Activated T-cell treated with anti-CD3 and anti-CD28 coated beads, Interleukin-2, amount 50 U/mL, for 4 hours (primary cell): ENCODE data around the gene ZSCAN1. TPM values are rescaled to one million over a fixed set of nuclear protein-coding genes. Genes with fewer than 3 reads are reported as not detected.
"Not testable (repeated sequence)": the region's sequence is repeated elsewhere in the genome, so short reads cannot be mapped to it uniquely, and the experiment has no call there.

Experiments used
- ATAC-seq, 2 donors: fragments of 200-7000 bp; cut with Tn5 transposase; one replicate each; pipeline ENCODE4 v1.10.0; 2021
- DNase-seq: peaks from one replicate; pipeline ENCODE4 v3.0.0-alpha.2; 2020
- H3K27me3 Mint-ChIP-seq: one replicate; pipeline ENCODE4 v1.8.0; 2021; ENCODE audit warnings: low read depth, mixed read lengths
- H3K36me3 Mint-ChIP-seq: one replicate; pipeline ENCODE4 v1.8.0; 2022; ENCODE audit warnings: mixed read lengths; ENCODE audit not compliant: insufficient read depth
- H3K4me1 Mint-ChIP-seq: one replicate; pipeline ENCODE4 v1.8.0; 2021; ENCODE audit warnings: low read depth, mixed read lengths
- H3K4me3 Mint-ChIP-seq: one replicate; pipeline ENCODE4 v1.8.0; 2021; ENCODE audit warnings: mild to moderate bottlenecking, moderate library complexity, mixed read lengths
- H3K9me3 Mint-ChIP-seq: one replicate; pipeline ENCODE4 v1.8.0; 2021; ENCODE audit warnings: mixed read lengths
- total RNA-seq, 3 donors: library from RNA; stranded (reverse); gene quantifications; one replicate each; pipeline ENCODE4 v1.2.1, GENCODE V29; 2021

Gene ZSCAN1, protein sequence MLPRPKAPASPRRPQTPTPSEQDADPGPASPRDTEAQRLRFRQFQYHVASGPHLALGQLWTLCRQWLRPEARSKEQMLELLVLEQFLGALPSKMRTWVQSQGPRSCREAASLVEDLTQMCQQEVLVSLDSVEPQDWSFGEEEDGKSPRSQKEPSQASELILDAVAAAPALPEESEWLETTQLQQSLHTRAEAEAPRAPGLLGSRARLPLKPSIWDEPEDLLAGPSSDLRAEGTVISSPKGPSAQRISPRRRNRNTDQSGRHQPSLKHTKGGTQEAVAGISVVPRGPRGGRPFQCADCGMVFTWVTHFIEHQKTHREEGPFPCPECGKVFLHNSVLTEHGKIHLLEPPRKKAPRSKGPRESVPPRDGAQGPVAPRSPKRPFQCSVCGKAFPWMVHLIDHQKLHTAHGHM
- total RNA-seq = not detected

DNA sequence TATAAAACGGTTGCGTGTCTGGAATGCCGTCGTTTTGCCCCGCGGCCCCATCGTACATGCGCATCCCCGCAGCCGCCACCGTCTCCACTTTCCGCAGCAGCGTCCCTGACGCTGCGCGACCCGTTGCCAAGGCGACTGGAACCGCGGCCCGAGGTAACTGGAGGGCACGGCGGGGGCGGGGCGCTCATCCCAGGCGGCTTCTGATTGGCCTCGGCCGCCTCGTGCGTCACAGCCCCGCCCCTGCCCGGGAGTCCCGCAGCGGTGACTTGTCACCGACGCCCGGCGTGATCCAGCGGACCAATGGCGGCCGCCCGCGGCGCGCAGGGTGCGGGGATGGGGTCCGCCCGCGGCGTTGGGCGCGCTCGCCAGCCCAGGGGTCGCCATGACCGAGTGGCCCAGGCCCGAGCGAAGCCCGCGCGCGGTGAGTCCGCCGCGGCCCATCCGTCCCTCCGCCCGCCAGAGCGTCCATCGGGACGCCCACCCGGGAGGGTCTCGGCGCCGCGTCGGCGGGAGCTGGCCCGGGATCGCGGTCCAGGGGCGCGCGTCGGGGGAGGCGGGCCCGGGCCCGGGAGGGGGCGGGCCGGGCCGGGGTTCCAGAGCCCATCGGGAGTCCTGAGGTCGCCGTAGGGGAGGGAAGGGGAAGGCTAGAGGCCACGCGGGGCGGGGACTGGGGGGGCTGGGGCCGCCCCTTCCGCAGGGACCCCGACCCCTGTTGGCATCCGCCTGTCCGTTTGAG lies at the start of gene ZSCAN1:
TSS of gene ZSCAN1 (plus strand) at position 285 of the 736 bp plus-strand sequence. CDS start 3,812 bp downstream, outside the sequence.
- Mint-ChIP-seq H3K27me3 (peaks cover 29% of the 10 kb centered on the region), H3K4me3 (no peak within 1 kb of the TSS)
- peak; percentile 61 to 67 for ATAC-seq

DNA sequence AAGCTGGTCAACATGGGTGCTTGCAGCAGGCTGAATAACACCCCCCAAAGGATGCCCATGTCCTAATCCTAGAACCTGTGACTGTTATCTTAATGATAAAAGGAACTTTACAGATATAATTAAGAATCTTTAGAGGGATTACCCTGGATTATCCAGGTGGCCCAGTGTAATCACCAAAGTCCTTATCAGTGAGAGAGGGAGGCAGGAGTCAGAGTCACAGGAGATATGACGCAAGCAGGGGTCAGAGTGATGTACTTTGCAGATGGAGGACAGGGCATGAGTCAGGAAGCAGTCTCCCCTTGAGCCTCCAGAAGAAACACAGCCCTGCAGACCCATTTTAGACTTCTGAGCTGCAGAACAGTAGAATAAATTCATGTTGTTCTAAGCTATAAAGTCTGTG lies 41.0 kb upstream of the ZSCAN1 start:
- peaks cover 76% of the 10 kb centered on the region for H3K36me3 Mint-ChIP-seq
- H3K9me3 Mint-ChIP-seq = peaks cover 56% of the 10 kb centered on the region
- no peak overlapping the region for H3K4me3 Mint-ChIP-seq
- DNase-seq = no peak
- ATAC-seq = no peak
- no peaks in the 10 kb centered on the region for H3K4me1 Mint-ChIP-seq
- H3K27me3 Mint-ChIP-seq = no peaks in the 10 kb centered on the region

More for the DNA sequence above, at the start of gene ZSCAN1:
- no peak for DNase-seq
- no peaks in the 10 kb centered on the region for H3K4me1 Mint-ChIP-seq
- H3K36me3 Mint-ChIP-seq = peaks cover 9% of the 10 kb centered on the region
- peaks cover 27% of the 10 kb centered on the region for H3K9me3 Mint-ChIP-seq

DNA sequence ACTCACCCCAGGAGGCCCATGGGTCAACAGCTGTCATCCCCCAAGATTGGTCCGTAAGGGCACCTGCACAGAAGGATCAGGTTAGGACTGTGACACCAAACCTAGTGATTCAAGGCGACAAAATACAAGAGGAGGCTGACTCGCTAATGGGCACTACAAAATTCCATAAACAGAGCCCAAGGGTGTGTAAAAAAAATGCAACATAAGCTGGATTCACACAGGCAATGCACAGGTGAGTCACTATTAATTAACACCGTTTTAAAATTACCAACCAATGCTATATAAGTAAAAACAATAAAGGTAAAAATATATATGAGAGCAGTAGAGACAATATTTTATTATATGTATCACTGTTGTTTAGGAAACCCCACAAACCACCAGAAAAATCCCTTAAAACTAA lies 33.1 kb upstream of the ZSCAN1 start:
- Mint-ChIP-seq H3K9me3 (peaks cover 37% of the 10 kb centered on the region), H3K27me3 (no peaks in the 10 kb centered on the region), H3K36me3 (peaks cover 80% of the 10 kb centered on the region), H3K4me1 (peaks cover 34% of the 10 kb centered on the region), H3K4me3 (peak overlapping the region; percentile 82)
- ATAC-seq = no peak
- no peak for DNase-seq

DNA sequence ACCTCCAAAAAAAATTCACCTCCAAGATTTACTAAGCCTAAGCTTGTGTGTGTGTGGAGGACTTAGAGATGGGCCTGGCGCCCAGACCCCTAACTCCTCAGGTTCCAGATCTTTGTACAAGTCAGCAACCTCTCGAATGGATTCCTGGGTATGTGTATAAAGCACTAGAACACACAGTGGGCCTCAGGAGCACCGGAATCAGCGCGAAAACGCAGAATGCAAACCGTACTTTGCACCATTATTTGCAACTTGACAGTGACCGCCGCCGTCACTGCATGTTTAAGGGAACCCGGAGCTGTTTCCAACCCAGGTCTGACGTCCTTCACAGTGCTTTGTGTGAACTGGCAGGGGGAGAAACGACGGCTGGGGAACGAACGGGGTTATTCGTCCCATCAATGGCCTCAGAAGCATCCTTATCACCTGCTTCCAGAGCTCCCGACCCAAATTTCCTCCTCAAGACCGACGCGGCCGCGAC lies 31.9 kb upstream of the ZSCAN1 start:
- H3K4me3 Mint-ChIP-seq = peak overlapping the region; percentile 82
- peaks cover 78% of the 10 kb centered on the region for H3K36me3 Mint-ChIP-seq
- H3K4me1 Mint-ChIP-seq = peaks cover 34% of the 10 kb centered on the region
- DNase-seq (no peak), ATAC-seq (peak; percentile 14 to 26)
- H3K9me3 Mint-ChIP-seq = peaks cover 37% of the 10 kb centered on the region
- H3K27me3 Mint-ChIP-seq = no peaks in the 10 kb centered on the region

DNA sequence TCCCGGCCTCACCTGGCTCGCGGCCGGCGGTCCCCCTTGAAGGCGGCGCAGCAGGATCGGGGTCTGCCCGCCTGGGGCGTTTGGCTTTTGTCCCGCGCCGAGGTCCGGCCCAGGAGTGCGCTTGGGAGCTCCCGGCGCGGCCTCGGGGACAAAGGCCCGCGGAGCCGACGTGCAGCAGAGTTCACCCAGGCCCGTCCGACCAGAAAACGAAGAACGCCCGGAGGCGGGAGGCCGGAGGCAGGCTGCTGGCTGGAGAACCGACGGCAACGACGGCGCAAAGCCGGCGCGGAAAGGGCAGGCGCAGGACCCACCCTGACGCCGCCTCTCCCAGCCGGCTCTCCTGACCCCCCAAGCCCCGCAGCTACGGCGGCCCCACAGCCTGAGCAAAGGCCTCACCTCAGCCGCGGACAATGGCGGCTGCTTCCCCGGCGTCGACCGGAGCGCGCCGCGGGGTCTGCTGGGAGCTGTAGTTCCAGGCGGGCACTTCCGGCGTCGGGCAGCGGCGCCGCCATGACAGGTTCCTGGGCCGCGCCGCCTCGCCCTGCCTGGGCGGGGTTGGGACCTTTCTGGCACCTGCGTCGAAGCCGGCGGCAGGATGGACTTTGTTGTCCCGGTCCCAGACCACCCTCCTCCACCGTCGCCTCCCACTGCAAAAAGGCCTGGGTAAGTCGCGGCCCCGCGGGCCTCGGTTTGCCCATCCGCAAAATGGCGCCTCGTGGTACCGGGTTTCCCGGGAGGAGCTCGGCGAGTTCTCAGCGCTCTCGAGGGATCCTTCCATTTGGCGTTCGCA lies 31.2 kb upstream of the ZSCAN1 start, which contains the start of gene ZNF606:
TSS of gene ZNF606 (minus strand) at position 437 of the 790 bp plus-strand sequence. CDS start 1,501 bp downstream, outside the sequence.
- ATAC-seq (peak; percentile 99), DNase-seq (peak; percentile 78)
- peaks cover 36% of the 10 kb centered on the region for H3K9me3 Mint-ChIP-seq
- H3K4me1 Mint-ChIP-seq = peaks cover 34% of the 10 kb centered on the region
- H3K36me3 Mint-ChIP-seq = peaks cover 77% of the 10 kb centered on the region
- no peaks in the 10 kb centered on the region for H3K27me3 Mint-ChIP-seq
- H3K4me3 Mint-ChIP-seq = peak within 1 kb of the TSS; percentile 82

DNA sequence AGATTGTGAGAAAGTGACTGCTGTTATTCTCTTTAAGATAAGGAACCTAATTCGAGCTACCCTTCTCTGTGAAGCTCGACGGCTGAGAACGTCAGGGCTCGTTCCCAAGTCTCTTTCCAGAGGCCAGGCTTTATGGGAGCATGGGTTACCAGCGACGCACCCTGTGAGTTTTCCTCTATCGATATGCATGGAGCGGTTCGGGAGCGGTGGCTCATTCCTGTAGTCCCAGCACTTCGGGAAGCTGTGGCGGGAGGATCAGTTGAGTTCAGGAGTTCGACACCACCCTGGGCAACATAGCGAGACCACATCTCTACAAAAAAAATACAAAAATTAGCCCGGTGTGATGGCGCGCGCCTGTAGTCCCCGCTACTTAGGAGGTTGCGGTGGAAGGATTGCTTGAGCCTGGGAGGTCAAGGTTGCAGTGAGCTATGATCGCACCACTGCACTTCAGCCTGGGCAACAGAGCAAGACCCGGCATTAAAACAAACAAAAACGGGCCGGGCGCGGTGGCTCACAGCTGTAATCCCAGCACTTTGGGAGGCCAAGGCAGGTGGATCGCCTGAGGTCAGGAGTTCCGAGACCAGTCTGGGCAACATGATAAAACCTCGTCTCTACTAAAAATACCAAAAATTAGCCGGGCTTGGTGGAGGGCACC lies 30.5 kb upstream of the ZSCAN1 start:
- no peaks in the 10 kb centered on the region for H3K27me3 Mint-ChIP-seq
- ATAC-seq = no peak
- peaks cover 72% of the 10 kb centered on the region for H3K36me3 Mint-ChIP-seq
- peak overlapping the region; percentile 82 for H3K4me3 Mint-ChIP-seq
- H3K4me1 Mint-ChIP-seq = peaks cover 34% of the 10 kb centered on the region
- H3K9me3 Mint-ChIP-seq = peaks cover 41% of the 10 kb centered on the region
- no peak for DNase-seq

DNA sequence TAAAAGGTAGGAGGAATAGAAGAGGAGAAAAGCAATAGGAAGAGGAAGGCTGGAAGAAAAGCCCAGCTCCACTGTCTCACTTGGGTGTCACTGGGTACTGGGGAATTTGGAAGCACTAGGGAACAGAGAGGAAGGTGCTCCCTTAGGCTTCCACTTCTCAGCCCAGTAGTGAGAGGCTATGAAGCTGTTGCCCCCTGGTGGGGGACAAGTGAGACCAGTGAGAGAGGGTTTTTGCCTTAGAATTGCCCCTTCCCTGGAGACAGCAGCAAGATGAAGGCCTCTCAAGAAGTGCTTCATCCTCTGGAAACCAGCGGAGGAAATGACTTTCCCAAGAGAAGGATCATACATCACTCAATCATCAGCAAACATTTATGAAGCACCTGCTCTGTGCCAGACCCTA lies 26.5 kb upstream of the ZSCAN1 start:
- H3K27me3 Mint-ChIP-seq = no peaks in the 10 kb centered on the region
- H3K4me1 Mint-ChIP-seq = peaks cover 18% of the 10 kb centered on the region
- DNase-seq (no peak), ATAC-seq (no peak)
- peaks cover 43% of the 10 kb centered on the region for H3K36me3 Mint-ChIP-seq
- no peak overlapping the region for H3K4me3 Mint-ChIP-seq
- H3K9me3 Mint-ChIP-seq = peaks cover 50% of the 10 kb centered on the region

DNA sequence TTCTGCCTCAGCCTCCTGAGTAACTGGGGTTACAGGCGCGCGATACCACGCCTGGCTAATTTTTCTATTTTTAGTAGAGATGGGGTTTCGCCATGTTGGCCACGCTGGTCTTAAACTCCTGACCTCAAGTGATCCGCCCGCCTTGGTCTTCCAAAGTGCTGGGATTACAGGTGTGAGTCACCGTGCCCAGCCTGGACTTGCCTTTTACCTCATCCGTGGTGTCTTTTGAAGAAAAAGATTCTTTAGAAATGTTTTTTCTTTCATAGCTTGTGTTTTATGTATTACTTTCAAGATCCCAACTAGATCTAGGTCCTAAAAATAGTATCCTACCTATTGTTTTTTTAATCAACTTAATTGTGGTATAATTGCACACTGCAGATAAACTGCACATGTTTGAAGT lies 24.9 kb upstream of the ZSCAN1 start:
- ATAC-seq, H3K27me3 Mint-ChIP-seq, DNase-seq, H3K4me3 Mint-ChIP-seq: not testable (repeated sequence)
- Mint-ChIP-seq H3K4me1 (peaks cover 10% of the 10 kb centered on the region), H3K9me3 (peaks cover 55% of the 10 kb centered on the region), H3K36me3 (peaks cover 35% of the 10 kb centered on the region)

DNA sequence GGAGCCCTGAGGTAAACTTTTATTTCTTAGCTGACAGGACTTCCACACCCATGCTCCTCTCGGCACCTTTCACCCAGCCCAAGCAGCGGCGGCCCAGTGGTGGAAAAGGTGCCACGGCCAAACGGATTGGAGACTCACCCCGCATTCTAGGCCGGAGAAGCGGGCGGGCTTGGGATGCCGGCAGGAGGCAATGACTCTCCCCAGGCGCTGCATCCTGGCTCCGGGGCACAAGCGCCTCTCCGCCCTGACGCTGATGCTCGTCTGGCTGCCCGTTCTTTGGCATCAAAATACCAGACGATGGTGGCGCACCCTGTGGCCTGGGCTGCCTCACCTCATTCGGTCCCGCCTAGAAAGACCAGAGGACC lies 24.5 kb upstream of the ZSCAN1 start:
- DNase-seq (no peak), ATAC-seq (no peak)
- H3K27me3 Mint-ChIP-seq = no peaks in the 10 kb centered on the region
- no peak overlapping the region for H3K4me3 Mint-ChIP-seq
- peaks cover 6% of the 10 kb centered on the region for H3K4me1 Mint-ChIP-seq
- peaks cover 31% of the 10 kb centered on the region for H3K36me3 Mint-ChIP-seq
- H3K9me3 Mint-ChIP-seq = peaks cover 51% of the 10 kb centered on the region

DNA sequence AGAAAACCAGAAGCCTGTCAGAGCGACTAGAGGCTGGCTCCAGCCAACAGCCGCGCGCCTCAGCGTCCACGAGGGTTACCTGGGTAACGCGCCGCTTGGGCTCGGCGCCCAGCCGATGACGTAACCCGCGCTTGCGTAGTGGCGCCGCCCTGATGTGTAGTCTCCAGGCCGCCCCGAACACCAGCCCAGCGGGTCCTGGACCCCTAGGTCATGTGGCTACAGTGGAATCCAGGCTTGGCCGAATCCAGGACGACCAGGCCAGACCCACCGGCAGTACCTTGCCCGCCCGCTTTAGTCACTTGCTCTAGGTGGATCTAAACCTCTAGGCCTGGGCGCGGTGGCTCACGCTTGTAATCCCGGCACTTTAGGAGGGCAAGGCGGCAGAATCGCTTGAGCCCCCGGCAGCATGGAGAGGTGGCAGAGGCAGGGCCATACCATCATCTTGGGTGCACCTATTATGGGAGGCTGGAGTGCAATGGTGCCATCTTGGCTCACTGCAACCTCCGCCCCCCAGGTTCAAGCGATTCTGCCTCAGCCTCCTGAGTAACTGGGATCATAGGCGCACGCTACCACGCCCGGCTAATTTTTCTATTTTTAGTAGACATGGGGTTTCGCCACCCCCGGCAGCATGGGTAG lies 24.0 kb upstream of the ZSCAN1 start:
- H3K9me3 Mint-ChIP-seq = peaks cover 47% of the 10 kb centered on the region
- H3K27me3 Mint-ChIP-seq = no peaks in the 10 kb centered on the region
- peak; percentile 82 to 86 for ATAC-seq
- peaks cover 1% of the 10 kb centered on the region for H3K4me1 Mint-ChIP-seq
- DNase-seq = peak; percentile 34
- H3K36me3 Mint-ChIP-seq = peaks cover 26% of the 10 kb centered on the region
- peak overlapping the region; percentile 42 for H3K4me3 Mint-ChIP-seq

DNA sequence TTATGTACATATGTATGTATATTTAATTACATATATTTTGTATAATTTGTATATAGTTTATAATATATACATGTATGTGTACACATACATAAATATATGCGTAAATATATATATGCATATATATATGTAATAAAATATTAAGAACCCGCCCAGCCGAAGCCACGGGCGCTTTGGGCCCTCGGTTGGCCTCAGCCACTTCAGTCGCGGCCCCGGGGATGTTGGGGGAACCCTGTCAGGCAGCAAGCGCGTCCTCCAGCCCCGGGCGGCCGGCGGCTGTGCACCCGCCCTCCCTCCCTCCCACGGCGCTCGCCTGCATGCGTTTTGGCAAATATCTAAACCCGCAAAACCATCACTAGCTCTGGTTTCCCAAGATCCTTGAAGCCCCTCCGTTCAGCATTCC lies 23.3 kb upstream of the ZSCAN1 start:
- peak overlapping the region; percentile 54 for H3K4me3 Mint-ChIP-seq
- no peaks in the 10 kb centered on the region for H3K27me3 Mint-ChIP-seq
- peaks cover 19% of the 10 kb centered on the region for H3K36me3 Mint-ChIP-seq
- DNase-seq (no peak), ATAC-seq (no peak)
- no peaks in the 10 kb centered on the region for H3K4me1 Mint-ChIP-seq
- H3K9me3 Mint-ChIP-seq = peaks cover 44% of the 10 kb centered on the region

DNA sequence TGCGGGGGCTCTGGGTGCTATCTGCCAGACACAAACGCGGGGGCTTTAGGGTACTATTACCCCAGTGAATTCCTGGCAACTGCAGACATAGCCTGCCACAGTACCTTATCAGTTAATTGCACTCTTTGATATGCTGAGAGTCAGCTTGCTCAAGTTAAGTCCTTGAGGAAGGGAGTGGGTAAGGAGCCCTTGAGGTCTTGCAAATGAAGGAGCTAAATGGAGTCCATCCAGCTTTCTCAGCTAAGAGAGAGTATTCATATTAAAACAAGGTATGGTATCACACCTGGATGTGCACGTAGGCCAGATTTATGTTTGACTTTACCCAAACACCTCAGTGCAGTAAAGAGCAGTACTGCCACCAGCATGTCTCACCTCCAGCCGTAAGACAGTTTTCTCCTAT lies 19.7 kb upstream of the ZSCAN1 start:
- H3K4me3 Mint-ChIP-seq = no peak overlapping the region
- H3K4me1 Mint-ChIP-seq = no peaks in the 10 kb centered on the region
- H3K27me3 Mint-ChIP-seq = peaks cover 5% of the 10 kb centered on the region
- H3K36me3 Mint-ChIP-seq = no peaks in the 10 kb centered on the region
- no peak for ATAC-seq
- no peak for DNase-seq
- peaks cover 29% of the 10 kb centered on the region for H3K9me3 Mint-ChIP-seq

DNA sequence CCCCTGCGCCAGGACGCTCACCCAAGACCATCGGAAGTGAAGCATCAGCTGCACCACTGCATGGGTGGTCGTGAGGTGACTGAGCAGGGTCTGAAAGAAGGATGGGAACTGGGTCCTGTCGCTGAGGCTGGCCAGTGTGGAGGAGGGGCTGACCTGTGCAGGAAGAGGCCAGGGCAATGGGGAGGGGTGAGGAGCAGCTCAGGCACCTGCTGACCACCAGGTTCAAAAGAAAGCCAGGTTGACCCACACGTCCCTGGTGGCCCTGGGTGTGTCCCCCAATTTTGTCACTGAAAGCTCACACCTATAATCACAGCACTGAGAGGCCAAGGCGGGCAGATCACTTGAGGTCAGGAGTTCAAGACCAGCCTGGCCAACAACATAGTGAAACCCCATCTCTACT lies 13.7 kb upstream of the ZSCAN1 start:
- H3K4me3 Mint-ChIP-seq = no peak overlapping the region
- H3K27me3 Mint-ChIP-seq = peaks cover 5% of the 10 kb centered on the region
- ATAC-seq (no peak), DNase-seq (no peak)
- H3K9me3 Mint-ChIP-seq = peaks cover 26% of the 10 kb centered on the region
- no peaks in the 10 kb centered on the region for H3K36me3 Mint-ChIP-seq
- no peaks in the 10 kb centered on the region for H3K4me1 Mint-ChIP-seq
